SU-DHL-6 (cell line): ENCODE data around the gene GABRG2.

Source experiments
- H2AFZ ChIP-seq: fragments of 200-600 bp; sonication (generic); 2 replicates; pipeline ENCODE4 v1.6.1; 2014; ENCODE audit warnings: low read depth, mild to moderate bottlenecking, moderate library complexity, mixed read lengths, antibody characterized with exemption, low read length; ENCODE audit not compliant: severe bottlenecking
- H3F3A ChIP-seq: fragments of 200-600 bp; shearing (Covaris generic); 2 replicates; pipeline ENCODE4 v1.6.0; 2016; ENCODE audit warnings: antibody characterized with exemption, mild to moderate bottlenecking; ENCODE audit not compliant: insufficient read depth
- H3K27ac ChIP-seq: fragments of 200-600 bp; sonication (generic); 2 replicates; pipeline ENCODE4 v1.5.1; 2016; ENCODE audit warnings: low read depth, mild to moderate bottlenecking, low read length, moderate library complexity, mixed read lengths
- H3K27me3 ChIP-seq: fragments of 200-600 bp; sonication (generic), shearing (Covaris generic); 2 replicates; pipeline ENCODE4 v1.6.0; 2014; ENCODE audit warnings: mild to moderate bottlenecking, low read length
- H3K36me3 ChIP-seq: fragments of 200-600 bp; sonication (generic); 2 replicates; pipeline ENCODE4 v1.6.1; 2014; ENCODE audit warnings: mild to moderate bottlenecking, low read length, mixed read lengths
- H3K4me2 ChIP-seq: fragments of 300-600, 200-600 bp; shearing (Covaris generic), sonication (generic); 2 replicates; pipeline ENCODE4 v1.6.0; 2014; ENCODE audit warnings: low read length, low read depth, mild to moderate bottlenecking; ENCODE audit not compliant: poor library complexity, severe bottlenecking
- H3K4me3 ChIP-seq: fragments of 200-600 bp; sonication (generic); 2 replicates; pipeline ENCODE4 v1.5.1; 2014; ENCODE audit warnings: antibody characterized with exemption, low read length, mild to moderate bottlenecking, mixed read lengths; ENCODE audit not compliant: insufficient read depth, poor library complexity, severe bottlenecking
- H3K79me2 ChIP-seq: fragments of 200-600 bp; sonication (generic); 2 replicates; pipeline ENCODE4 v1.6.1; 2014; ENCODE audit warnings: mild to moderate bottlenecking, low read length, moderate library complexity; ENCODE audit not compliant: insufficient read depth
- H3K9ac ChIP-seq: fragments of 200-600 bp; sonication (generic); 2 replicates; pipeline ENCODE4 v1.7.0; 2014; ENCODE audit warnings: mild to moderate bottlenecking, low read length
- H3K9me2 ChIP-seq: fragments of 200-600 bp; sonication (generic); replicated peaks from 2 replicates; pipeline ENCODE4 v1.6.1; 2014; ENCODE audit warnings: low read length; ENCODE audit not compliant: insufficient read depth
- H3K9me3 ChIP-seq: fragments of 200-600 bp; sonication (generic); 2 replicates; pipeline ENCODE4 v1.6.1; 2014; ENCODE audit warnings: low read length, mixed read lengths; ENCODE audit not compliant: insufficient read depth
- H4K20me1 ChIP-seq: fragments of 200-600 bp; sonication (generic); 2 replicates; pipeline ENCODE4 v1.6.1; 2014; ENCODE audit warnings: low read depth, mild to moderate bottlenecking, antibody characterized with exemption, low read length, moderate library complexity, mixed read lengths
- CTCF ChIP-seq: fragments of 200-600 bp; sonication (generic); IDR thresholded peaks from one replicate; pipeline ENCODE4 v1.5.1; 2017; ENCODE audit warnings: antibody characterized with exemption, mild to moderate bottlenecking, low read length, moderate library complexity; ENCODE audit not compliant: insufficient read depth, poor library complexity, severe bottlenecking
- EZH2phosphoT487 ChIP-seq: fragments of 200-600 bp; sonication (generic), shearing (Covaris generic); conservative IDR thresholded peaks from 2 replicates; pipeline ENCODE4 v1.6.1; 2018; ENCODE audit warnings: mild to moderate bottlenecking, antibody characterized with exemption, low read length, moderate library complexity, mixed read lengths

Gene GABRG2

GRCh38 chr5:162107591-162107990 is 40.0 kb downstream of the GABRG2 start:
- H3K9me3 ChIP-seq: no peaks in the 10 kb centered on the region
- H2AFZ ChIP-seq: no peak overlapping the region
- no peaks in the 10 kb centered on the region for H4K20me1 ChIP-seq
- no peak overlapping the region for H3K27ac ChIP-seq
- TF ChIP-seq CTCF (no peak), EZH2phosphoT487 (no peak)
- no peak overlapping the region for H3K4me3 ChIP-seq
- H3K27me3 ChIP-seq: no peaks in the 10 kb centered on the region
- H3K9me2 ChIP-seq: no peaks in the 10 kb centered on the region
- H3F3A ChIP-seq: no peaks in the 10 kb centered on the region
- H3K9ac ChIP-seq: no peak overlapping the region
- H3K36me3 ChIP-seq: no peaks in the 10 kb centered on the region
- no peak overlapping the region for H3K4me2 ChIP-seq
- no peaks in the 10 kb centered on the region for H3K79me2 ChIP-seq

- Histone ChIP-seq H3K27me3 (no peaks in the 10 kb centered on the region), H3K4me2 (no peak overlapping the region), H3K9ac (no peak overlapping the region), H3K36me3 (no peaks in the 10 kb centered on the region), H3K27ac (no peak overlapping the region), H3K79me2 (no peaks in the 10 kb centered on the region), H3K9me3 (no peaks in the 10 kb centered on the region), H3F3A (no peaks in the 10 kb centered on the region), H3K4me3 (no peak overlapping the region), H4K20me1 (no peaks in the 10 kb centered on the region), H2AFZ (no peak overlapping the region), H3K9me2 (no peaks in the 10 kb centered on the region; the same call in 1 of the 2 replicates)
- TF ChIP-seq CTCF: no peak
- TF ChIP-seq EZH2phosphoT487: no peak
These were observed 52.2 kb downstream of the GABRG2 start for GRCh38 chr5:162119801-162120200.

- Histone ChIP-seq H2AFZ (no peak overlapping the region), H3K4me2 (no peak overlapping the region), H3K4me3 (no peak overlapping the region), H3F3A (no peaks in the 10 kb centered on the region), H3K36me3 (no peaks in the 10 kb centered on the region), H3K27me3 (no peaks in the 10 kb centered on the region), H3K79me2 (no peaks in the 10 kb centered on the region), H3K9ac (no peak overlapping the region), H4K20me1 (no peaks in the 10 kb centered on the region), H3K9me3 (no peaks in the 10 kb centered on the region), H3K27ac (no peak overlapping the region), H3K9me2 (no peaks in the 10 kb centered on the region; the same call in 1 of the 2 replicates)
- TF ChIP-seq CTCF (no peak), EZH2phosphoT487 (no peak)
These were observed 60.5 kb downstream of the GABRG2 start for GRCh38 chr5:162128117-162128516.
